NCI-H1694 (cell line): Measurements from ENCODE around the gene SYT15.
"Not testable (repeated sequence)": the region's sequence is repeated elsewhere in the genome, so short reads cannot be mapped to it uniquely, and the experiment has no call there.

Experiments
- DNase-seq: peaks from one replicate; lab custom pipeline; 2025; lab: John Stamatoyannopoulos, UW

Gene SYT15

DNA sequence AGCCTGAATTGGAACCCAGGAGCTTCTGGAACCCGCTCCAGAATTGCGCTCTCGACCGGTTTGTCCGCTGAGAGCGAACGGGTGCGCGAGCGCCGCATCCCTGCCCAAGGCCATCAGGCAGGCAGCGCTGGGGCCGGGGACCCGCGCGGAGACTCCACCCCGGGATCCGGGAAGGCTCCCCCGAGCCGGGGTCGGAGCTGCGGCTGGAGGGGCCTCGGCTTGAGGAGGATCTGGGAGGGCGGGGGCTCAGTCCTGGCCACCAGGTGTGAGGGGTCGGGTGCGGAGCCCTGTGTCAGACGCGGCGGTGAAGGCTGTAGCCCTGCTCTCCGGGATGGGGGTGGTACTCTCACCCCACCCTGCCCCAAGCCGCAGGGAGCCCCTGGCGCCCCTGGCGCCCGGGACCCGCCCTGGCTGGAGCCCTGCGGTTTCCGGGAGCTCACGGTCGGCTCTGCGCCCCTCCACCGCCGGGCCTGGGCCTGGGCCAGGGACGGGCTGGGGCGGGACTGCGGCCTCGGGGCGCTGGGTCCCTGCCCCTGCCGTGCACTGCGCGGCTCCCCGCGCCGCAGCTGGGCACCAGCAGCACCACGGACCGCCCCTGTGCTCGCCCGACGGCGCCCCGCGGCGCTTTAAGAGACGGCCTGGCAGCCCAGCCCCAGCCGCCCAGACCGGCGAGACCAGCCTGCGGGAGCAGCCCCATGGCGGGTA, at the start of gene SYT15:
SYT15 (plus strand) TSS at position 655 of the 705 bp plus-strand sequence; CDS start at position 696, 41 bp downstream.
- not testable (repeated sequence) for DNase-seq

DNA sequence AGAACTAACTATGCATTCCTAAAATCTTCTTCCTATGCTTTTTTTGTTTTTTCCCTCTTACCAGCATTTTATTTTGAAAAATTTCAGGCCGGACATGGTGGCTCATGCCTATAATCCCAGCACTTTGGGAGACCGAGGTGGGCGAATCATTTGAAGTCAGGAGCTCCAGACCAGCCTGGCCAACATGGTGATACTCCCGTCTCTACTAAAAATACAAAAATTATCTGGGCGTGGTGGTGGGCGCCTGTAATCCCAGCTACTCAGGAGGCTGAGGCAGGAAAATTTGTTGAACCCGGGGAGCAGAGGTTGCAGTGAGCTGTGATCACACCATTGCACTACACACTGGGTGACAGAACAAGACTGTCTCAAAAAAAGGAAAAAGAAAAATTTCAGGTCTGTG, 49.2 kb upstream of the SYT15 start:
- not testable (repeated sequence) for DNase-seq

DNA sequence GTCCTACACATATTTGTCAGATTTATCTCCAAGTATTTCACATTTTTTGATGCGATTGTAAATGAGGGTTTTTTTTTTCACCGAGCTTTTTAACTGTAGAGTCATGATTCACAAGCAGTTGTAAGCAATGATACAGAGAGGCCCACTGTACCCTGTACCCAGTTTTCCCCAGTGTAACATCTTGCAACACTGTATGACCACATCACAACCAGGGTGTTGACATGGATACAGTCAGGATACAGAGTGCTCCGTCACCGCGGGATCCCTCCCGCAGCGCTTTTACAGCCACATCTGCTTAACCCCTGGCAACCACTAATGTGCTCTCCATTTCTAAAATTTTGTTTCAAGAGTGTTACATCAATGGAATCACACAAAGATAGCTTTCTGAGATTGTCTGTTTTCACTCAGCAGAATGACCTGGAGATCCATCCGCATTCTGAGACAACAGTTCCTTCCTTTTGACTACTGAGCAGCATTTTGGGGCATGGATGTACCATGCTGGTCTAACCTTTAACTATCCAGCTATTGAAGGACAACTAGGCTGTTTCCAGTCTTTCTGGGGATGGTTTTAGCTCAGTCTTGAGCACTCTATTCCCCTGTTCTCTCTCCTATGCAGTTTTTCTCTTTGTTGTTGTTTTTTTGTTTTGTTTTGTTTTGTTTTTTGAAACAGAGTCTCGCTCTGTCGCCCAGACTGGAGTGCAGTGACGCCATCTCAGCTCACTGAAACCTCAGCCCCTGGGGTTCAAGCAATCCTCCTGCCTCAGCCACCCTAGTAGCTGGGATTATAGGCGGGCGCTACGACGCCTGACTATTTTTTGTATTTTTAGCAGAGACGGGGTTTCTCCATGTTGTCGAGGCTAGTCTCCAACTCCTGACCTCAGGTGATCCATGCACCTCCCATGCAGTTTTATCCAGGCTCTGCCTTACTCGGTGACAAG, 48.4 kb upstream of the SYT15 start:
- no peak for DNase-seq

DNA sequence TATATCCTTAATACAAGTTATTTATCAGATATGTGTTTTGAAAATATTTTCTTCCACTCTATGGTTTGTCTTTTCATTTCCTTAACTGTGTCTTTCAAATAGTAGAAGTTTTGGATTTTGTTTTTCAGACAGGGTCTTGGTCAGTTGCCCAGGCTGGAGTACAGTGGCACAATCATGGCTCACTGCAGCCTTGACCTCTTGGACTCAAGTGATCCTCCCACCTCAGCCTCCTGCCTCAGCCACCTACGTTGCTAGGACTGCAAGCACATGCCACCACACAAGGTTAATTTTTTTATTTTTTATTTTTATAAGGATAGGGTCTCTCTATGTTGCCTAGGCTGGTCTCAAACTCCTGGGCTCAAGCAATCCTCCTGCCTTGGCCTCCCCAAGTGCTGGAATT, 46.7 kb upstream of the SYT15 start:
- DNase-seq: not testable (repeated sequence)

- no peak for DNase-seq
Observed at GRCh38 chr10:46534828-46535524, 44.0 kb upstream of the SYT15 start.

GRCh38 chr10:46536171-46536570, 42.8 kb upstream of the SYT15 start:
- DNase-seq: no peak

DNA sequence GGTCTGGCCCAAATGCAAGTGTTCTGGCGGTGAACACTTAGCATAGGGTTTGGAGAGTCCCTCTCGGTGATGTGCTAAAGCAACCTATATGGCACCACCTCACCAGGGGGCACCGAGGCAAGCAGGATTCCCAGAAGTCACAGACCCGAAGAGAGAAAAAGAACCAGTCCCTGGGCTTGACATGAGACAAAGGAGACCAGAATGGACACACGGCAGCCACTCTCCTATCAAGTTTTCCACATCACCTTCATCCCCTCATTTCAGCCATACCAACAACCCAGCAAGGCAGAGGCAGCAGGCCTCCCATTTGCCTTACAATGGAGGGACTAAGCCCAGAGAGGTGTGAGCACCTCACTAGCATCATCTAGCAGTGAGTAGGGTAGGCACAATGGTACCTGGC, 42.1 kb upstream of the SYT15 start:
- no peak for DNase-seq

GRCh38 chr10:46537309-46537708, 41.6 kb upstream of the SYT15 start:
- DNase-seq: no peak

DNA sequence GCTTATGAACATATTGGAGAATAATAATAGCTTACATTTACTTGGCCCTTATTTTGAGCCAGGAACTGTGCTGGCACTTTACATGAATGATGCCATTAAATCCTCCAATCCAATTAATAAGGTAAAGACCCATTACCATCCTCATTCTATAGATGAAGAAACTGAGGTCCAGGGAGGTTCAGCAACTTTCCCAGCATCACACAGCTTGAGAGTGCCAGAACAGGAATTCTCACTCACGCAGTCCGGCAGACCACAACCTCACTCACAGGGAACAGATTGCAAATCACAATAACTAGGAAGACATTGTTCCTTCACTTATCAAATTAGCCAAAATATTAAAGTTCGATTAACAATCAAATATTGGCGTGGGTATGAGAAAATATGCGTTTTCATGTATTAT, 40.8 kb upstream of the SYT15 start:
- no peak for DNase-seq

GRCh38 chr10:46538717-46539426, 40.1 kb upstream of the SYT15 start:
- no peak for DNase-seq

- no peak for DNase-seq
Observed at GRCh38 chr10:46539596-46540411, 39.1 kb upstream of the SYT15 start.

- DNase-seq: no peak
Observed at GRCh38 chr10:46540412-46541016, 38.4 kb upstream of the SYT15 start.

DNA sequence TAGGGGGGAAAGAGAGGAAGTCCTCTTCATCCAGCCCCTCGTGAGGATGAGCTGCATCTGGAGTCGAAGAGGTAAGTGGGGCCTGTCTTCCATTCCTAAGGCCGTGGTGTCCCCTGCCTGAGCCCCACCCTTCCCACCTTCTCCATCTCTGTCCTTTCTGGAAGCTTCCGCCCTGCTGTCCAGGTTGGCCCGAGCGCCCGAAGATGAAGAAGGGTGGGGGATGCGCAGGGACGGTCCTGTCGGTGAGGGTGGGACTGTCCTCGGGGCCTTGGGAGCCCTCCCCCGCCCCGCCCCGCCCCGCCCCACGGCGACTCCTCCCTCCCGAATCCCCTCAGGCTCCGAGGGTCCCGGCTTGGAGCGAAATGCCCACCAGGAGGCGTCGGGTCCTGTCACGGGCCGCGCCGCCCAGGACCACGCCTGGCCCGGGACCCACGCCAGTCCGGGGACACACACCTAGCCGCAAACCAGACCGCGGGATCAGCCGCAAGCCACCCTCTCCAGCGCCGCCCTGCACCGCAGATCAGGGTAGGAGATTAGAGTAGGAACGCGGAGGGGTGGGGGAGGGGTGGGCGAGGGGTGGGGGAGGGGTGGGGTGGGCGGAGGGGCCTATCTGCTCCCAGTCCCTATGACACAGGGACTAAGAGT, 37.8 kb upstream of the SYT15 start:
- DNase-seq: no peak

GRCh38 chr10:46541735-46542566, 37.0 kb upstream of the SYT15 start:
- no peak for DNase-seq

- no peak for DNase-seq
Observed at GRCh38 chr10:46542567-46543465, 36.1 kb upstream of the SYT15 start.

GRCh38 chr10:46543466-46544377, 35.2 kb upstream of the SYT15 start:
- DNase-seq: no peak
